Spleen (tissue), 11 donors: ENCODE measurements around the gene DNM1. TPM values are rescaled to one million over a fixed set of nuclear protein-coding genes. Genes with fewer than 3 reads are reported as not detected.

Source experiments
- DNase-seq: peaks from one replicate; pipeline ENCODE4 v3.0.0-alpha.2; 2020
- H3K27ac ChIP-seq, 8 donors: fragments of 200-600 bp; sonication (generic) in 7 of 8; 1 replicate in 4 of 8; 2 replicates in 4 of 8; pipeline versions ENCODE4 v1.5.0 to v1.8.0; 2016 to 2021; ENCODE audit warnings: inconsistent platforms in 4 of 8, mild to moderate bottlenecking in 4 of 8, moderate library complexity in 1 of 8
- H3K27me3 ChIP-seq, 7 donors: fragments of 200-600 bp; sonication (generic) in 6 of 7; replicated peaks in 1 of 7; 1 replicate in 4 of 7; 2 replicates in 3 of 7; pipeline versions ENCODE4 v1.5.0 to v1.8.0; 2016 to 2021; ENCODE audit warnings: inconsistent platforms in 3 of 7, mild to moderate bottlenecking in 1 of 7
- H3K36me3 ChIP-seq, 6 donors: fragments of 200-600 bp; sonication (generic) in 5 of 6; 1 replicate in 4 of 6; 2 replicates in 2 of 6; pipeline versions ENCODE4 v1.5.0 to v1.8.0; 2016 to 2021; ENCODE audit warnings: inconsistent platforms in 2 of 6
- H3K4me1 ChIP-seq, 6 donors: fragments of 200-600 bp; sonication (generic) in 5 of 6; 1 replicate in 3 of 6; 2 replicates in 3 of 6; pipeline versions ENCODE4 v1.5.0 to v1.8.0; 2016 to 2021; ENCODE audit warnings: inconsistent platforms in 3 of 6
- H3K4me3 ChIP-seq, 8 donors: fragments of 200-600 bp; sonication (generic) in 7 of 8; 1 replicate in 4 of 8; 2 replicates in 4 of 8; pipeline versions ENCODE4 v1.5.0 to v1.8.0; 2016 to 2021; ENCODE audit warnings: inconsistent platforms in 4 of 8, mild to moderate bottlenecking in 4 of 8, moderate library complexity in 2 of 8
- H3K9me3 ChIP-seq, 8 donors: fragments of 200-600 bp; sonication (generic) in 7 of 8; 1 replicate in 4 of 8; 2 replicates in 4 of 8; pipeline versions ENCODE4 v1.5.0 to v1.8.0; 2016 to 2021; ENCODE audit warnings: inconsistent platforms in 4 of 8
- POLR2A ChIP-seq, 3 donors: fragments of 450-650 bp; IDR thresholded peaks; one replicate each; pipeline ENCODE4 v1.5.1; 2017; ENCODE audit warnings: antibody characterized with exemption in 3 of 3, mild to moderate bottlenecking in 1 of 3
- POLR2AphosphoS5 ChIP-seq, 3 donors: sonication (generic); formaldehyde crosslinking; IDR thresholded peaks; one replicate each; pipeline ENCODE4 v1.5.1; 2017; ENCODE audit warnings: antibody characterized with exemption in 3 of 3
- WGBS, 5 donors: extraction: QIAGEN DNeasy Blood & Tissue Kit in 3 of 5; methylation state at CpG; one replicate each; pipeline versions ENCODE4 v1.1.5 to v1.1.7; 2013 to 2018; 5-methylcytosine and 5-hydroxymethylcytosine counted together
- intact Hi-C: fragments of 100-400 bp; cut with DNase I; formaldehyde crosslinking; loops from one replicate; pipeline ENCODE4 v1.15.0; 2023; ENCODE audit warnings: low total_unique reads
- polyA plus RNA-seq, 3 donors: library from polyadenylated mRNA; stranded (reverse); fragments of 200-250 nt; gene quantifications; one replicate each; pipeline ENCODE4 v1.2.1, GENCODE V29; 2013
- total RNA-seq, 7 donors: library from RNA; depleted of rRNA in 3 of 7; stranded (reverse); fragments of >200 nt in 3 of 7; fragmentation: NEBNext Ultra II Directional in 4 of 7; extraction: Animal tissue kit (Norgen Biotek cat#: 25700) in 4 of 7; gene quantifications; one replicate each; pipeline versions ENCODE4 v1.1.0 to v1.2.1, GENCODE V29; 2016 to 2021
- TF ChIP-seq, protein P1 (sequence below), 11 experiments: fragments of 200-600 bp in 7 of 11; fragments of 450-650 bp in 4 of 11; sonication (generic) in 4 of 11; IDR thresholded peaks in 8 of 11; conservative IDR thresholded peaks in 3 of 11; 1 replicate in 7 of 11; 2 replicates in 4 of 11; pipeline versions ENCODE4 v1.4.0 to v1.8.0; 2016 to 2021; ENCODE audit warnings: antibody characterized with exemption in 11 of 11, inconsistent platforms in 4 of 11, mild to moderate bottlenecking in 1 of 11
- donor health status: healthy with polysubstance abuse.
- donor health status: DM: no; HTN: no; CAD: no; lungs with moderate emphysema.
- donor health status: DM: no; HTN: no; CAD: no.
- donor health status: Bipolar disorder and iron deficiency.
- donor health status: healthy.
- donor health status: DM: no; HTN: no; CAD: no.
- donor health status: DM: yes; HTN: yes; CAD: no.

DNM1 gene
- total and polyA plus RNA-seq, 10 donors, result 0.42 to 3.6 (median 1.6) TPM

DNA sequence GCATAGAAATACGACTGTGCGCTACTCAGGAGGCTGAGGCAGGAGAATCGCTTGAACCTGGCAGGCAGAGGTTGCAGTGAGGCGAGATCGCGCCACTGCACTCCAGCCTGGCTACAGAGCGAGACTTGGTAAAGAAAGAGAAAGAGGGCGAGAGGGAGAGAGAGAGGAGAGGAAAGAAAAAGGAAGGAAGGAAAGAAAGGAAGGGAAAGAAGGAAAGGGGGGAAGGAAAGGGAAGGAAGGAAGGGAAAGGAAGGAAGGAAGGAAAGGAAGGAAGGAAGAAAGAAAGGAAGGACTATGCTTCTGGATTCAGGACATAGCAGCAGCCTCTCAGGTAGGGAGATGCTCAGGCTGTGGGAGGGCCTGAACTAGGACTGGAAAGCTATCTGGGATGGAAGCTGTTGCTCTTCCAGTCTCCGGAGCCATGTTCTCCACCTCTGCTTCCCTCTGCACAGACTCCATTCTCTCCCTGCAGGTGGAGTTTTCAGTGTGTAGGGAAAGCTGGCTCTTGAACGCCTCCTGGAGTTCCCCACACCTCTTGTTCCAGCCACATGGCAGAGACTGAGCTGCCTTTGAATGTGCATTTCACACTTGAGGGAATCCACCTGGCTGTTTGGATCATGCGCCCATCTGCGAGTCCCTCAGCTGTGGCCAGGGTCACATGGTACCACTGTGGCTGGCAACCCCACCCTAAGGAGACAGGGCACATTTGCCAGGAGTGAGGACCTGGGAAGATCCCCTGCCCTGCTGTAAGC is 82.0 kb downstream of the DNM1 start:
- TF ChIP-seq POLR2AphosphoS5 (IDR thresholded peaks at IDR 0.05), result no peak
- TF ChIP-seq, protein P1, sequence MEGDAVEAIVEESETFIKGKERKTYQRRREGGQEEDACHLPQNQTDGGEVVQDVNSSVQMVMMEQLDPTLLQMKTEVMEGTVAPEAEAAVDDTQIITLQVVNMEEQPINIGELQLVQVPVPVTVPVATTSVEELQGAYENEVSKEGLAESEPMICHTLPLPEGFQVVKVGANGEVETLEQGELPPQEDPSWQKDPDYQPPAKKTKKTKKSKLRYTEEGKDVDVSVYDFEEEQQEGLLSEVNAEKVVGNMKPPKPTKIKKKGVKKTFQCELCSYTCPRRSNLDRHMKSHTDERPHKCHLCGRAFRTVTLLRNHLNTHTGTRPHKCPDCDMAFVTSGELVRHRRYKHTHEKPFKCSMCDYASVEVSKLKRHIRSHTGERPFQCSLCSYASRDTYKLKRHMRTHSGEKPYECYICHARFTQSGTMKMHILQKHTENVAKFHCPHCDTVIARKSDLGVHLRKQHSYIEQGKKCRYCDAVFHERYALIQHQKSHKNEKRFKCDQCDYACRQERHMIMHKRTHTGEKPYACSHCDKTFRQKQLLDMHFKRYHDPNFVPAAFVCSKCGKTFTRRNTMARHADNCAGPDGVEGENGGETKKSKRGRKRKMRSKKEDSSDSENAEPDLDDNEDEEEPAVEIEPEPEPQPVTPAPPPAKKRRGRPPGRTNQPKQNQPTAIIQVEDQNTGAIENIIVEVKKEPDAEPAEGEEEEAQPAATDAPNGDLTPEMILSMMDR (IDR thresholded peaks at IDR 0.05 in 8 of 11, conservative IDR thresholded peaks at IDR 0.05 in 3 of 11), result no peak
- TF ChIP-seq POLR2A (IDR thresholded peaks at IDR 0.05), result no peak
- no peaks in the 10 kb centered on the region for H3K27me3 ChIP-seq
- peaks cover 0 to 6% (median 2%) of the 10 kb centered on the region in 6 donors for H3K4me1 ChIP-seq
- no peak overlapping the region for H3K27ac ChIP-seq
- intact Hi-C loops, result no loop called here
- no peak overlapping the region for H3K4me3 ChIP-seq
- WGBS, 5 donors, result 90 to 96% (median 93%) methylated on average over 10 to 12 of the region's 12 CpGs
- DNase-seq, result no peak
- H3K36me3 ChIP-seq, result peaks cover 0 to 54% (median 24%) of the 10 kb centered on the region in 6 donors
- no peaks in the 10 kb centered on the region for H3K9me3 ChIP-seq

DNA sequence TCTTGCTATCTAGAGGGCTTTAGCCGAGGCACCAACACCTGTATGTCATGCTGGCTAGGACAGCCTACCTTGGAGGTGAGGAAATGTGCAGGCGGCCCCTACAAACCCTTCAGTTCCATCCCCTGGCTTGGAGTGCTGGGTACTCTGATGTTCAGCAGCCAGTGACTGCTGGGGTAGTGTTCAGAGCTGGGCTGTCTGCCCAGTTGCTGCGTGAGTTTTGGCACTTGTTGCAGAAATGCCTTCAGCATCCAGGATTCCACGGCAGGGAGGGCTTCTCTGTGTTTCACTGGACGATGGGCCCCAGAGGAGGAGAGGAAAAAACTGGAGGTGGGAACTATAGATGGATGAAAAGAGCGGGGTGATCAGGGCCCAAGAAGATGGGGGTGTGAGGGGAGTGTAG is 83.3 kb downstream of the DNM1 start:
- intact Hi-C loops, result no loop called here
- no peak overlapping the region for H3K27ac ChIP-seq
- peaks cover 0 to 4% (median 0%) of the 10 kb centered on the region in 6 donors for H3K4me1 ChIP-seq
- H3K27me3 ChIP-seq, result no peaks in the 10 kb centered on the region
- no peak for DNase-seq
- no peaks in the 10 kb centered on the region for H3K9me3 ChIP-seq
- H3K4me3 ChIP-seq, result no peak overlapping the region
- WGBS, 5 donors, result 84 to 93% (median 91%) methylated on average over 6 of the region's 6 CpGs
- TF ChIP-seq POLR2A (IDR thresholded peaks at IDR 0.05), result no peak
- TF ChIP-seq, protein P1 (IDR thresholded peaks at IDR 0.05 in 8 of 11, conservative IDR thresholded peaks at IDR 0.05 in 3 of 11), result no peak
- no peak for TF ChIP-seq POLR2AphosphoS5 (IDR thresholded peaks at IDR 0.05)
- H3K36me3 ChIP-seq, result peaks cover 0 to 56% (median 24%) of the 10 kb centered on the region in 6 donors

DNA sequence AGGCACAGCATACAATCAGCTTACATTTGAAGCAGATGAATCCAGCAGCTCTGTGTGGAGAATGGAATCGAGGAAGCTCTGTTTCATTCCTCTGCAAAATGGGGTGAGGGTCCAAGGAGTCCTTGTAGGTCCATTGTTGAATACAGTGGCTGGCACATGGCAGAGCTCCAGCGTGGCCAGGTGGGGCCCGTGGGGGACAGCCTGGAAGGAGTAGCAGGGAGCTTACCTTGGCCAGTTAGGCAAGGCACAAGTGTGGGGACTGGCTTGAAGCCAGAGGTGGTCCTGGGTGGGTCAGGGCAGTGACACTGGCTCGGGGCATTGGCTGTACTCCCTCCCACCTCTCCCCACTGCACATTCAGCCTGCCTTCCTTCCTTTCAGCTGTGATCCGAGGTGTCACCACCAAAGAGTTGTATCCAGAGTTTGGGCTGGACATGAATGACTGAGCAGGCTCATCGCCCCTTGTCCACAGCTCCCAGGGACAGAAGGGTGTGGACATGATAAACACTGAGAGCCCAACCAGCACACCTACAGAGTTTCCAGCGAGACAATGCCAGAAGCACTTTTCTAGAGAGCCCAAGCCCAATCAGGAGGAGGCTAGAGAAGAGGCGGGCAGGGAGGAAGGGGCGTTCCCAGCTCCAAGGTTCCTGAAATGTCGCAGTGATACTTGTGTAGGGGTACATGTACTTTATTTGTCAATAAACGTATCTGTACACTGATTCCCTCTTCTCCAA is 85.3 kb downstream of the DNM1 start:
- peaks cover 0 to 56% (median 24%) of the 10 kb centered on the region in 6 donors for H3K36me3 ChIP-seq
- H3K4me3 ChIP-seq, result no peak overlapping the region
- 78 to 95% (median 83%) methylated on average over 9 to 11 of the region's 11 CpGs for WGBS, 5 donors
- TF ChIP-seq, protein P1 (IDR thresholded peaks at IDR 0.05 in 8 of 11, conservative IDR thresholded peaks at IDR 0.05 in 3 of 11), result no peak
- TF ChIP-seq POLR2AphosphoS5 (IDR thresholded peaks at IDR 0.05), result no peak
- TF ChIP-seq POLR2A (IDR thresholded peaks at IDR 0.05), result no peak
- no peaks in the 10 kb centered on the region for H3K9me3 ChIP-seq
- intact Hi-C loops, result no loop called here
- no peaks in the 10 kb centered on the region for H3K27me3 ChIP-seq
- H3K4me1 ChIP-seq, result peaks cover 0 to 4% (median 0%) of the 10 kb centered on the region in 6 donors
- DNase-seq, result no peak
- H3K27ac ChIP-seq, result peak overlapping the region in 1 of 8 donors; percentile 9

DNA sequence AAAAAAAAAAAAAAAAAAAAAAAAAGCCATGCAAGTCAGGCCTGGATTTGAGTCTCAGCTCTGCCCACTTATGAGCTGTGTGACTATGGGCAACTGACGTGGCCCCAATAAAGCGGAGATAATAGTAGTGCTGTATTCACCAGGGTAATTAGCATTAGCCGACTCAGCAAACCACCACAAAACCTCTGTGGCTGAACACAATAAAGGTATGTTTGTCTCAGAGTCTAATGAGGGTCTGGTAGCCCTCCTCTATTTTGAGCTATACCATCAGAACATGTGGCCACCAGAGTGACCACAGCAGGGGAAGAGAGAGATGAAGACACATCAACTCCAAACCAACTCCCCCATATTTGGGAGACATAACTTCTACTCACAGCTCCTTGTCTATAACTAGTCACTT is 88.8 kb downstream of the DNM1 start:
- peaks cover 0 to 32% (median 9%) of the 10 kb centered on the region in 6 donors for H3K36me3 ChIP-seq

More for the DNA sequence above, 88.8 kb downstream of the DNM1 start:
- H3K4me1 ChIP-seq, result peaks cover 0 to 9% (median 1%) of the 10 kb centered on the region in 6 donors
- no peak overlapping the region for H3K27ac ChIP-seq
- H3K27me3 ChIP-seq, result no peaks in the 10 kb centered on the region
- H3K9me3 ChIP-seq, result no peaks in the 10 kb centered on the region
- no peak for DNase-seq
- intact Hi-C loops, result no loop called here
- no peak overlapping the region for H3K4me3 ChIP-seq
- WGBS, 5 donors, result 81 to 96% (median 90%) methylated on average over 3 of the region's 3 CpGs
- TF ChIP-seq POLR2AphosphoS5 (IDR thresholded peaks at IDR 0.05) (no peak), POLR2A (IDR thresholded peaks at IDR 0.05) (no peak)
- TF ChIP-seq, protein P1 (IDR thresholded peaks at IDR 0.05 in 8 of 11, conservative IDR thresholded peaks at IDR 0.05 in 3 of 11), result no peak
